ENCODE results near the gene TACSTD2. TPM values are rescaled to one million over a fixed set of nuclear protein-coding genes. Genes with fewer than 3 reads are reported as not detected.
"Not testable (repeated sequence)": the region's sequence is repeated elsewhere in the genome, so short reads cannot be mapped to it uniquely, and the experiment has no call there.

Gene TACSTD2
- total RNA-seq, 2 experiments from 2014 or later = not detected

- Mint-ChIP-seq H3K27me3 (peaks cover 48% of the 10 kb centered on the region), H3K27ac (no peak overlapping the region), H3K4me1 (ENCODE audit: low read depth) (no peaks in the 10 kb centered on the region), H3K9me3 (peaks cover 25% of the 10 kb centered on the region), H3K36me3 (peaks cover 9% of the 10 kb centered on the region), H3K4me3 (no peak overlapping the region)
- POLR2A ChIA-PET = no interaction called here
- no peak for DNase-seq
- CTCF ChIA-PET = no interaction called here
- intact Hi-C loops (cut with micrococcal nuclease) = no loop called here
These were observed 30.3 kb upstream of the TACSTD2 start for GRCh38 chr1:58607391-58607790.

DNA sequence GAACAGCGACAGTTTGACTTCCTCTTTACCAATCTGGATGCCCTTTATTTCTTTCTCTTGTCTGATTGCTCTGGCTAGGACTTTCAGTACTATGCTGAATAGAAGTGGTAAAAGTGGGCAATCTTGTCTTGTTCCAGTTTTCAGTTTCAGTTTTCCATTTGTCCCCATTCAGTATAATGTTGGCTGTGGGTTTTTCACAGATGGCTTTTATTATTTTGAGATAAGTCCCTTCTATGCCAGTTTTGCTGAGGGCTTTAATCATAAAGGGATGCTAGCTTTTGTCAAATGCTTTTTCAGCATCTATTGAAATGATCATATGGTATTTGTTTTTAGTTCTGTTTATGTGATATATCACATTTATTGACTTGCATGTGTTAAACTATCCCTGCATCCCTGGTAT, 24.9 kb upstream of the TACSTD2 start:
- peaks cover 25% of the 10 kb centered on the region for H3K9me3 Mint-ChIP-seq
- intact Hi-C loops (cut with micrococcal nuclease); CTCF ChIA-PET; H3K27ac Mint-ChIP-seq; POLR2A ChIA-PET; H3K4me1 Mint-ChIP-seq (ENCODE audit: low read depth); H3K36me3 Mint-ChIP-seq; DNase-seq; H3K4me3 Mint-ChIP-seq: not testable (repeated sequence)
- H3K27me3 Mint-ChIP-seq = peaks cover 49% of the 10 kb centered on the region

DNA sequence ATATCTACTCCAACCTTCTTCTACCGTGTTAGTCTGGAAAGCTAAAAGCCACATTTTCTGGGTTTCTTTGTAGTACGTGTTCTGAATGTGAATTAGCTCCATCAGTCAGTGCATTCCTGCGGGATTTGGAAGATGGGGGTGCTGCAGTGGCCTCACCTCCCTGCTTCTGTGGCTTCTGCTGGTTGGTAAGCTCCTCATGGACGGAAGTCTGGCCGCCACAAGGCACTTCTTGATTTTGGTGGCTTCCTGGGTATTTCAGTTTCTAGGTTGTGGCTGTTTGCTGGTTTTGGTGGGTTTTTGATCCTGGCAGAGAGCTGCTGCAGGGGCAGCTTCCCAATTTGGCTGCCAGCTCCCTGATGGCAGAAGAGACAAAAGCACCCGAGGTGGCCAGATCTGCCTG, 20.9 kb upstream of the TACSTD2 start:
- Mint-ChIP-seq H3K4me3 (no peak overlapping the region), H3K9me3 (no peaks in the 10 kb centered on the region), H3K27me3 (peaks cover 38% of the 10 kb centered on the region), H3K4me1 (ENCODE audit: low read depth) (no peaks in the 10 kb centered on the region), H3K27ac (no peak overlapping the region), H3K36me3 (no peaks in the 10 kb centered on the region)
- ChIA-PET POLR2A (no interaction called here), CTCF (no interaction called here)
- no peak for DNase-seq
- intact Hi-C loops (cut with micrococcal nuclease) = no loop called here

GRCh38 chr1:58597076-58597475, 20.0 kb upstream of the TACSTD2 start:
- Mint-ChIP-seq H3K4me3 (no peak overlapping the region), H3K9me3 (no peaks in the 10 kb centered on the region), H3K36me3 (no peaks in the 10 kb centered on the region), H3K27ac (no peak overlapping the region), H3K27me3 (peaks cover 35% of the 10 kb centered on the region), H3K4me1 (ENCODE audit: low read depth) (no peaks in the 10 kb centered on the region)
- no peak for DNase-seq
- ChIA-PET POLR2A (no interaction called here), CTCF (no interaction called here)
- intact Hi-C loops (cut with micrococcal nuclease) = no loop called here

DNA sequence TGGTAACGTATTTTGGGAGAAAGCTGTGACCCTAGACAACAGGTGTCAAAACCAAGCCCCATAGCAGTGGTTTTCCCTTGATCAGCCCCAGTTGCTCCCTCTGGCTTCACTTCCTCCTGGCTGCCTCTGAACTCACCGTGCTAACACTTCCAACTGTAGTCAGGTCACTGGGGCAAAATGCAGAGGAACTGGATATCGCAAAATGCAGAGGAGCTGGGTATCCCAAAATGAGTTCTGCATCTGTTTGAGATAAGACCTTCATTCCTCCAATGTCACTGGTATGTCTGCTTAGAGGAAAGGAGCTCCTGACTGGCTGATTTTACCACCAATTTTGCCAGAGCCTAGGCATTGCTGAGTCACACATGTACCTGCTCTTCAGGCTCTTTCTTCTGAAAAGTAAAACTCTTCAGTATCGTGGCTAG, 19.6 kb upstream of the TACSTD2 start:
- H3K4me1 Mint-ChIP-seq (ENCODE audit: low read depth) = no peaks in the 10 kb centered on the region
- POLR2A ChIA-PET = no interaction called here
- intact Hi-C loops (cut with micrococcal nuclease) = no loop called here
- DNase-seq = no peak
- peaks cover 32% of the 10 kb centered on the region for H3K27me3 Mint-ChIP-seq
- H3K4me3 Mint-ChIP-seq = no peak overlapping the region
- H3K27ac Mint-ChIP-seq = no peak overlapping the region
- H3K9me3 Mint-ChIP-seq = no peaks in the 10 kb centered on the region
- H3K36me3 Mint-ChIP-seq = no peaks in the 10 kb centered on the region
- CTCF ChIA-PET = no interaction called here

GRCh38 chr1:58594546-58594945, 17.5 kb upstream of the TACSTD2 start:
- CTCF ChIA-PET = no interaction called here
- intact Hi-C loops (cut with micrococcal nuclease) = no loop called here
- no peak for DNase-seq
- Mint-ChIP-seq H3K27me3 (peaks cover 22% of the 10 kb centered on the region), H3K27ac (no peak overlapping the region), H3K9me3 (no peaks in the 10 kb centered on the region), H3K36me3 (no peaks in the 10 kb centered on the region), H3K4me1 (ENCODE audit: low read depth) (no peaks in the 10 kb centered on the region), H3K4me3 (no peak overlapping the region)
- POLR2A ChIA-PET = no interaction called here

DNA sequence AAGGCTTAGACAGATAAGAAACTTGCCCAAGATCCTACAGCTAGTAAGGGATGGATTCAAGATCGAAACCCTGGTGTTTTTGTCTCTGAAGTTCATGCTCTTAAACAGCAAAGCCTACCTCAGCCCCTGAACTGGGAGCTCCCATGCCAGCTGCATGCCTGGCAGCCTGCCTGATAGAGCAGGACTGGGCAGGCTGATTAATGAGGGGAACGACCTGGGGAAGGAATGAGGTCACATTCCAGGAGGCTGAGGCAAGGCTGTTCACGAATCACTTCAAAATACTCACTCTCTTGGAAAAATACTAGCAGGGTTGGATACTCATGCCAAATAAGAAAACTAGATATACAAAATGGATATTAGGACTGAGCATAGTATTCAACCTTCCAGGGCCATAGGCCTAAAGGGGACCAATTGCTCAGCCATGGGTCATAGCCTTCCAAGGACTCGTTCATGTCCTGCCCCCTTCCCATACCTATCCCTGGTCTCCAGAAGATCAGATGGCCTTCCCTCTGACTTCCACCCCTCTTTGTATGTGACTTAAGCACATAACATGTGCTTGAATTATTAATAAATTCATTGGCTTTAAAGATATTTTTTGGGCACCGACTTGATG, 15.6 kb upstream of the TACSTD2 start:
- Mint-ChIP-seq H3K36me3 (no peaks in the 10 kb centered on the region), H3K27me3 (peaks cover 20% of the 10 kb centered on the region), H3K9me3 (no peaks in the 10 kb centered on the region), H3K4me1 (ENCODE audit: low read depth) (no peaks in the 10 kb centered on the region), H3K27ac (no peak overlapping the region), H3K4me3 (no peak overlapping the region)
- POLR2A ChIA-PET = no interaction called here
- intact Hi-C loops (cut with micrococcal nuclease) = no loop called here
- no peak for DNase-seq
- CTCF ChIA-PET = no interaction called here

DNA sequence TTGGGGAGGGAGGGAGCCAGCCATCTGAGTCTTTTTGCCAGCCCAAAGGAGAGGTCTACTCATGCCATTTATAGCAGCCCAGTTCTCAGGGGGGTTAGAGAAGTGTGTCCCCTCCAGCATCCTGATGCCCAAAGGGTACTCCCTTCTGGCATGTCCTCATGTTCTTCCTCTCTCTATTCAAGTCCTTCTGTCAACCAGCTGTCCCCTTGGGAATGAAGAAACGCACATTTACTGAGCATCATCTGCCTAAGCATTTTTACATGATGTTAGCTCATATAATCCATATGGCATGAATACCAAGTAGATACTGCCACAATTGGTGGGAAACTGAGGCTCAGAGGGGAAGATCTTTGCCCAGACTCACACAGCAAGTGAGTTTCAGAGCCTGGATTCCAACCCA, 14.8 kb upstream of the TACSTD2 start:
- no peak overlapping the region for H3K27ac Mint-ChIP-seq
- no peaks in the 10 kb centered on the region for H3K9me3 Mint-ChIP-seq
- ChIA-PET CTCF (interaction anchor here (2.1 kb wide), 1 partner anchor 61 kb away, joined by 7 read pairs; no protein-coding TSS in a partner anchor), POLR2A (no interaction called here)
- no peak overlapping the region for H3K4me3 Mint-ChIP-seq
- no peaks in the 10 kb centered on the region for H3K36me3 Mint-ChIP-seq
- no peak for DNase-seq
- peaks cover 20% of the 10 kb centered on the region for H3K27me3 Mint-ChIP-seq
- intact Hi-C loops (cut with micrococcal nuclease) = no loop called here
- no peaks in the 10 kb centered on the region for H3K4me1 Mint-ChIP-seq (ENCODE audit: low read depth)

- Mint-ChIP-seq H3K4me1 (ENCODE audit: low read depth) (peaks cover 3% of the 10 kb centered on the region), H3K36me3 (no peaks in the 10 kb centered on the region), H3K27ac (no peak overlapping the region), H3K9me3 (no peaks in the 10 kb centered on the region), H3K4me3 (no peak overlapping the region), H3K27me3 (peaks cover 31% of the 10 kb centered on the region)
- POLR2A ChIA-PET = no interaction called here
- CTCF ChIA-PET = interaction anchor here (1.0 to 2.1 kb wide), 2 partner anchors 29 to 63 kb away, joined by 4 to 7 read pairs; no protein-coding TSS in a partner anchor
- intact Hi-C loops (cut with micrococcal nuclease) = no loop called here
- no peak for DNase-seq
These were observed 13.0 kb upstream of the TACSTD2 start for GRCh38 chr1:58590019-58590418.

DNA sequence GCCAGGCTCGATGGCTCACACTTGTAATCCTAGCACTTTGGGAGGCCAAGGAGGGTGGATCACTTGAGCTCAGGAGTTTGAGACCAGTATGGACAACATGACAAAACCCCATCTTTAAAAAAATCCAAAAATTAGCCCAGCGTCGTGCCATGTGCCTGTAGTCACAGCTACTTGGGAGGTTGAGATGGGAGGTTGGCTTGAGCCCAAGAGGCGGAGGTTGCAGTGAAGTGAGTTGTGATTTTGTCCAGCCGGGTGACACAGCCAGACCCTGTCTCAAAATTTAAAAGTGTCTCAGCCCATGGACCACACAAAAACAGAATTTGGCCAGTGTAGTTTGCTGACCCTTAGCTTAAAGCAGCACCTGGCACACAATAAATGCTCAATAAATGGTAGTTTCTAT, 11.3 kb upstream of the TACSTD2 start:
- Mint-ChIP-seq H3K27me3 (peaks cover 41% of the 10 kb centered on the region), H3K27ac (no peak overlapping the region), H3K36me3 (no peaks in the 10 kb centered on the region), H3K9me3 (no peaks in the 10 kb centered on the region), H3K4me1 (ENCODE audit: low read depth) (peaks cover 15% of the 10 kb centered on the region), H3K4me3 (no peak overlapping the region)
- POLR2A ChIA-PET = interaction anchor here (0.6 kb wide), 1 partner anchor 887 kb away, joined by 3 read pairs; no protein-coding TSS in a partner anchor
- intact Hi-C loops (cut with micrococcal nuclease) = no loop called here
- CTCF ChIA-PET = no interaction called here
- DNase-seq = no peak

- ChIA-PET POLR2A (no interaction called here), CTCF (no interaction called here)
- Mint-ChIP-seq H3K9me3 (no peaks in the 10 kb centered on the region), H3K27ac (no peak overlapping the region), H3K27me3 (peaks cover 41% of the 10 kb centered on the region), H3K4me3 (no peak overlapping the region), H3K36me3 (no peaks in the 10 kb centered on the region), H3K4me1 (ENCODE audit: low read depth) (peaks cover 16% of the 10 kb centered on the region)
- DNase-seq = no peak
- intact Hi-C loops (cut with micrococcal nuclease) = no loop called here
These were observed 10.6 kb upstream of the TACSTD2 start for GRCh38 chr1:58587667-58588066.

DNA sequence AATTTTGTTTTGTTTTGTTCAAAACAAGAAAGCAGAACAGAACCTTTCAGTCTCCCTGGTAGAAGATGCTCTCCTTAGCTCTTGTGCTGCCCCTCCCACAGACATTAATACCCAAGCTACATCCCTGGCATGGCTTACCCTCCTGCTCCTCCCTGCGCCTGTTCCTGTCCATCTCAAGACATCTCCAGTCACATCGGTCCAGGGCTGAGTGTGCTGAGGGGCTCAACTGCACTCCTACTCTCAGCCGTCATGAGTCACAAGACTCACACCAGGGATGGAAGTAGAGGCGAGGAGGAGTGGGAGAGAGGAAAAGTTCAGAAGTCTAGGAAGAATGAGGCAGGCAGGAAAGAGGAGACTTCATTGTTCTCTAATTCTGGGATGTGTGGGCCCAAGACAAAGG, 9.2 kb upstream of the TACSTD2 start:
- Mint-ChIP-seq H3K27ac (no peak overlapping the region), H3K36me3 (no peaks in the 10 kb centered on the region), H3K4me1 (ENCODE audit: low read depth) (peaks cover 16% of the 10 kb centered on the region), H3K4me3 (no peak overlapping the region), H3K9me3 (no peaks in the 10 kb centered on the region), H3K27me3 (peaks cover 42% of the 10 kb centered on the region)
- ChIA-PET POLR2A (no interaction called here), CTCF (interaction anchor here (1.9 kb wide), 1 partner anchor 70 kb away, joined by 5 read pairs; no protein-coding TSS in a partner anchor)
- no peak for DNase-seq
- intact Hi-C loops (cut with micrococcal nuclease) = no loop called here

DNA sequence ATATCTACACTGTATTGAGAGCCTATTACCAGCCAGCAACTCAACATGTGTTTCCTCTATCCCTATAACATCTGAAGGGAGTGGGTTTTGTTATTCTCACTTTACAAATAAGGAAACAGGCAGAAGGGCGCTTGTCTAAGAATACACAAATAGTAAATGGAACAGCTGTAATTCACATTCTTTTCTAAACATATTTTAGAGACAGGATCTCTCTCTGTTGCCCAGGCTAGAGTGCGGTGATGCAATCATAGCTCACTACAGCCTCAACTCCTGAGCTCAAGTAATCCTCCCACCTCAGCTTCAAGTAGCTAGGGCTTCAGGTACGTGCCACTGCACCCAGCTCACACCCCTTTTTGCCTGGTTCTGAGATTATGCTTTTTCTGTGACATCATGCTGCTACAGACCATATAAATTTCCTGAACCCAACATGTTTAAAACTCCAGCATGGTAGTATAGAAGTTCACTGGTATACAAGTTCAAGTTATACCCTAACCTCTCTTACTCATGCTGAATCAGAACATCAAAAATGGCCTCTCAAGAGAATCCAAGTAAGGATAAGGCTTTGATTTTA, 8.6 kb upstream of the TACSTD2 start:
- POLR2A ChIA-PET = no interaction called here
- no peak overlapping the region for H3K27ac Mint-ChIP-seq

More for the DNA sequence above, 8.6 kb upstream of the TACSTD2 start:
- CTCF ChIA-PET = interaction anchor here (1.9 to 3.1 kb wide), 2 partner anchors 67 to 70 kb away, joined by 5 to 11 read pairs; no protein-coding TSS in a partner anchor
- no peak for DNase-seq
- Mint-ChIP-seq H3K4me3 (no peak overlapping the region), H3K4me1 (ENCODE audit: low read depth) (peaks cover 16% of the 10 kb centered on the region), H3K27me3 (peaks cover 45% of the 10 kb centered on the region), H3K9me3 (no peaks in the 10 kb centered on the region), H3K36me3 (no peaks in the 10 kb centered on the region)
- intact Hi-C loops (cut with micrococcal nuclease) = no loop called here
